DND-41 (cell line): Measurements from ENCODE around the gene TMEM39B.

Experiments used
- EZH2 ChIP-seq: IDR thresholded peaks from 3 replicates; pipeline ENCODE4 v1.6.1; 2012; ENCODE audit warnings: borderline replicate concordance, low read depth, mild to moderate bottlenecking, moderate library complexity, low read length, inconsistent platforms; ENCODE audit not compliant: severe bottlenecking
- TF ChIP-seq, protein P1 (sequence below): IDR thresholded peaks from 2 replicates; pipeline ENCODE4 v1.5.1; 2012; ENCODE audit warnings: borderline replicate concordance, low read length, moderate library complexity, mild to moderate bottlenecking; ENCODE audit not compliant: poor library complexity, severe bottlenecking; ENCODE audit errors: extremely low read depth

- TF ChIP-seq, protein P1, sequence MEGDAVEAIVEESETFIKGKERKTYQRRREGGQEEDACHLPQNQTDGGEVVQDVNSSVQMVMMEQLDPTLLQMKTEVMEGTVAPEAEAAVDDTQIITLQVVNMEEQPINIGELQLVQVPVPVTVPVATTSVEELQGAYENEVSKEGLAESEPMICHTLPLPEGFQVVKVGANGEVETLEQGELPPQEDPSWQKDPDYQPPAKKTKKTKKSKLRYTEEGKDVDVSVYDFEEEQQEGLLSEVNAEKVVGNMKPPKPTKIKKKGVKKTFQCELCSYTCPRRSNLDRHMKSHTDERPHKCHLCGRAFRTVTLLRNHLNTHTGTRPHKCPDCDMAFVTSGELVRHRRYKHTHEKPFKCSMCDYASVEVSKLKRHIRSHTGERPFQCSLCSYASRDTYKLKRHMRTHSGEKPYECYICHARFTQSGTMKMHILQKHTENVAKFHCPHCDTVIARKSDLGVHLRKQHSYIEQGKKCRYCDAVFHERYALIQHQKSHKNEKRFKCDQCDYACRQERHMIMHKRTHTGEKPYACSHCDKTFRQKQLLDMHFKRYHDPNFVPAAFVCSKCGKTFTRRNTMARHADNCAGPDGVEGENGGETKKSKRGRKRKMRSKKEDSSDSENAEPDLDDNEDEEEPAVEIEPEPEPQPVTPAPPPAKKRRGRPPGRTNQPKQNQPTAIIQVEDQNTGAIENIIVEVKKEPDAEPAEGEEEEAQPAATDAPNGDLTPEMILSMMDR: no peak
- TF ChIP-seq EZH2: no peak
These were observed 22.2 kb downstream of the TMEM39B start for GRCh38 chr1:32094746-32095521.
